SK-N-MC (cell line): Measurements from ENCODE around the gene DGKH.
"Not testable (repeated sequence)": the region's sequence is repeated elsewhere in the genome, so short reads cannot be mapped to it uniquely, and the experiment has no call there.

Experiments
- DNase-seq: peaks from one replicate; pipeline ENCODE4 v3.0.0-alpha.2; 2011; ENCODE audit warnings: low read depth, low spot score
- H3K27ac ChIP-seq: fragments of 200-600 bp; sonication (generic); 2 replicates; pipeline ENCODE4 v1.5.1; 2016; ENCODE audit warnings: mixed run types
- H3K36me3 ChIP-seq: fragments of 200-600 bp; sonication (generic); 2 replicates; pipeline ENCODE4 v1.6.1; 2017; ENCODE audit warnings: antibody characterized with exemption, low read length, mixed read lengths; ENCODE audit not compliant: insufficient read depth
- H3K4me3 ChIP-seq: fragments of 200-600 bp; sonication (generic); 2 replicates; pipeline ENCODE4 v1.5.1; 2016
- H3K9ac ChIP-seq: fragments of 200-600 bp; sonication (generic); 2 replicates; pipeline ENCODE4 v1.8.0; 2017; ENCODE audit warnings: mixed run types, mixed read lengths; ENCODE audit not compliant: insufficient read length
- H3K9me3 ChIP-seq: fragments of 200-600 bp; sonication (generic); 2 replicates; pipeline ENCODE4 v1.6.1; 2017; ENCODE audit warnings: low read depth, mild to moderate bottlenecking, antibody characterized with exemption, low read length, moderate library complexity, mixed read lengths
- EZH2 ChIP-seq: fragments of 200-600 bp; sonication (generic); IDR thresholded peaks from one replicate; pipeline ENCODE4 v1.6.1; 2017; ENCODE audit warnings: antibody characterized with exemption
- FOXP2 ChIP-seq: optimal IDR thresholded peaks from 2 replicates; pipeline ENCODE3; 2011; ENCODE audit warnings: mild to moderate bottlenecking, moderate library complexity; ENCODE audit not compliant: insufficient read depth; ENCODE audit errors: extremely low read length, control extremely low read depth
- POLR2AphosphoS5 ChIP-seq: IDR thresholded peaks from 2 replicates; pipeline ENCODE4 v1.6.1; 2012; ENCODE audit warnings: mild to moderate bottlenecking, low read depth, low read length, borderline replicate concordance

The DGKH gene

GRCh38 chr13:42125046-42125445, 76.6 kb downstream of the DGKH start:
- TF ChIP-seq EZH2, result no peak
- TF ChIP-seq POLR2AphosphoS5, result no peak
- no peak for TF ChIP-seq FOXP2
- H3K4me3 ChIP-seq, result no peak overlapping the region
- H3K27ac ChIP-seq, result no peak overlapping the region
- H3K9ac ChIP-seq, result no peak overlapping the region
- no peaks in the 10 kb centered on the region for H3K9me3 ChIP-seq
- H3K36me3 ChIP-seq, result peaks cover 6% of the 10 kb centered on the region; the same call in 1 of the 2 replicates
- DNase-seq, result no peak

GRCh38 chr13:42127047-42127446, 78.6 kb downstream of the DGKH start:
- TF ChIP-seq EZH2, result no peak
- TF ChIP-seq POLR2AphosphoS5, result no peak
- TF ChIP-seq FOXP2, result no peak
- DNase-seq, result no peak
- no peak overlapping the region for H3K27ac ChIP-seq
- no peak overlapping the region for H3K4me3 ChIP-seq
- no peaks in the 10 kb centered on the region for H3K9me3 ChIP-seq
- no peak overlapping the region for H3K9ac ChIP-seq
- H3K36me3 ChIP-seq, result peaks cover 8% of the 10 kb centered on the region; the same call in 1 of the 2 replicates

DNA sequence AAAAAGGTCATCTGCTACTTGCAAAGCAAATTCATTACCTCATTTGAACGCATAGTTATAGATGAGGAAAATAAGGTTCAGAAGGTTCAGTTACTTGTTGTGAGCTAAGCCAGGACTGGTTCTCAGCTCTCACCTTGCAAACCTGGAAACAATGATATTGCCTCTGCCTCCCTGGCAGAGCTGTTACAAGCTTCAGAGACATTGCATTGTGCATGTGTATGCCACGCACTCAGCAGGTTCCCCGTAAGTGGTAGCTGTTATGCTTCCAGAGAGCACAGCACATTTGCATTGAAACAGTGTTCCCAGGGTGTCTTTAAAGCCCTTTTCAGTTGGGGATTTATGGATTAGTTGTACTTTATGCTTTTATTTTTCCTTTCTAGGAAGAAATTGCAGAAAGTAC, 80.6 kb downstream of the DGKH start:
- Histone ChIP-seq H3K27ac (no peak overlapping the region), H3K36me3 (peaks cover 8% of the 10 kb centered on the region; the same call in 1 of the 2 replicates), H3K4me3 (no peak overlapping the region), H3K9ac (no peak overlapping the region), H3K9me3 (no peaks in the 10 kb centered on the region)
- TF ChIP-seq EZH2, result no peak
- TF ChIP-seq FOXP2, result no peak
- TF ChIP-seq POLR2AphosphoS5, result no peak
- no peak for DNase-seq

DNA sequence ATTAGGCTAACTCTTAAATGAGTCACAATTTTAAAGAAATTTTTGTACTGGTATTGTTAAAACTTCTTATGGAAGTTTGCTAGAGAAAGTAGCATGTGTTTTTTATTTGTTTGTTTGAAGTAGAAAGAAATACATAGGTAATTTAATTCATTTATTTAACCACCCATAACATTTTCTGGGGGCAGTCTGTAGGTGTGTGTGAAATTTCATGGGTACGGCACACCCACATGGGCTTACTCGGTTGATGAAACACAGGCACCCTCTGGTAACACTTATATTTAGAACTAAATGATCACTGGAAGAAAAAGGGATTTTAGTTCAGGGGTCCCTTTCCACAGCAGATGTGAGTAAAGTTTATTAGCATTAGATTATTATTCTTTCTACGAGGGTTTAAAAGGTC, 88.1 kb downstream of the DGKH start:
- no peak overlapping the region for H3K9ac ChIP-seq
- no peak for TF ChIP-seq EZH2
- TF ChIP-seq POLR2AphosphoS5, result no peak
- TF ChIP-seq FOXP2, result no peak
- DNase-seq, result no peak
- H3K9me3 ChIP-seq, result no peaks in the 10 kb centered on the region
- H3K36me3 ChIP-seq, result no peaks in the 10 kb centered on the region
- H3K27ac ChIP-seq, result no peak overlapping the region
- H3K4me3 ChIP-seq, result no peak overlapping the region

- no peaks in the 10 kb centered on the region for H3K9me3 ChIP-seq
- H3K9ac ChIP-seq, result no peak overlapping the region
- no peak for TF ChIP-seq EZH2
- TF ChIP-seq POLR2AphosphoS5, result no peak
- TF ChIP-seq FOXP2, result no peak
- H3K27ac ChIP-seq, result no peak overlapping the region
- no peak overlapping the region for H3K4me3 ChIP-seq
- no peaks in the 10 kb centered on the region for H3K36me3 ChIP-seq
- DNase-seq, result no peak
These were observed 89.5 kb downstream of the DGKH start for GRCh38 chr13:42137856-42138537.

DNA sequence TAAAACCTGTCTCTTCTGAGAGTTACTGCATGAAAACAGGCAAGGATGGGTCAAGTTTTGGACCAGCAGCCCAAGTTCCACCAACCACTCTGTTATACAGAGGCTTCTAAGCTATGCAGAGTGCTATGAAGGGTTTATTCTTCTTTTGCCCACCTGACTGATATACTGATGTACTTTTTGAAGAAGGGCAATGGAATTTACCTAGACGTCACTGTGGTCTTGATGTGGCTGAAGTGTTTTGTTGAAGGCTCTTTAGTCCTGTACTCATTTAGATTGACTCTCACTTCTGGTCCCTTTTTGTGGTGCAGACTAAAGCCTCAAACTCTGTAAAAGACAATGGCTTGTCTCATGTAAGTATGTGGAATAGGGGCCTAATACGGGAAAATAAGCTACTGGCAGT, 92.0 kb downstream of the DGKH start:
- DNase-seq, result no peak
- TF ChIP-seq FOXP2 (no peak), EZH2 (no peak), POLR2AphosphoS5 (no peak)
- Histone ChIP-seq H3K27ac (no peak overlapping the region), H3K9me3 (no peaks in the 10 kb centered on the region), H3K9ac (no peak overlapping the region), H3K4me3 (no peak overlapping the region), H3K36me3 (no peaks in the 10 kb centered on the region)

GRCh38 chr13:42141052-42141451, 92.6 kb downstream of the DGKH start:
- H3K36me3 ChIP-seq, H3K9ac ChIP-seq, DNase-seq, H3K27ac ChIP-seq, H3K9me3 ChIP-seq, H3K4me3 ChIP-seq: not testable (repeated sequence)

- H3K4me3 ChIP-seq, result no peak overlapping the region
- no peaks in the 10 kb centered on the region for H3K9me3 ChIP-seq
- no peak overlapping the region for H3K9ac ChIP-seq
- no peak overlapping the region for H3K27ac ChIP-seq
- TF ChIP-seq POLR2AphosphoS5 (no peak), FOXP2 (no peak), EZH2 (no peak)
- DNase-seq, result no peak
- no peaks in the 10 kb centered on the region for H3K36me3 ChIP-seq
These were observed 97.9 kb downstream of the DGKH start for GRCh38 chr13:42146359-42146758.

DNA sequence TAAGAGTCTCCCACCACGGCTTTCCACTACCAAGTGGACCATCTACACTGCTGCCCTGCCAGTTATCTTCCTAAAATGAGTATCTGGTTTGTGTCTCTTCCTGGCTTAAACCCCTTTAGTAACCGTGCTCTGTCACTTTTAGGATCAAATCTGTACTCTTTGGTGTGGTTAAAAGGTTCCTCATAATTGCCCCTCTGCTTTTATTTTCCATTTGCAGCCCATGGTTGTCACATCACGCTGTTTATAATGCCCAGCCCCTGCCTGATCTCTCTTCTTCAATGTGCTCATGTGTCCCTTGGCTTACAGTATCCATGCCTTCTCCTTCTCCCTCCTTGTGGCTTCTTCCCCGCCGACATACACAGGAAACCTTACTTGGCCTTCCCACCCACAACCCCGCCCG, 100.1 kb downstream of the DGKH start:
- TF ChIP-seq POLR2AphosphoS5 (no peak), FOXP2 (no peak), EZH2 (no peak)
- H3K27ac ChIP-seq, result no peak overlapping the region
- DNase-seq, result no peak
- H3K9me3 ChIP-seq, result no peaks in the 10 kb centered on the region
- H3K4me3 ChIP-seq, result no peak overlapping the region
- H3K9ac ChIP-seq, result no peak overlapping the region
- H3K36me3 ChIP-seq, result no peaks in the 10 kb centered on the region
